GM10266 (cell line): ENCODE measurements around the gene TRPM3.

ENCODE experiments used
- DNase-seq: peaks from one replicate; pipeline ENCODE4 v3.0.0; 2012; ENCODE audit errors: extremely low spot score
- TF ChIP-seq, protein P1 (sequence below): IDR thresholded peaks from 2 replicates; pipeline ENCODE4 v1.5.1; 2012; ENCODE audit warnings: mild to moderate bottlenecking, low read depth; ENCODE audit not compliant: control insufficient read depth, insufficient read depth; ENCODE audit errors: missing control alignments

TRPM3 gene

DNA sequence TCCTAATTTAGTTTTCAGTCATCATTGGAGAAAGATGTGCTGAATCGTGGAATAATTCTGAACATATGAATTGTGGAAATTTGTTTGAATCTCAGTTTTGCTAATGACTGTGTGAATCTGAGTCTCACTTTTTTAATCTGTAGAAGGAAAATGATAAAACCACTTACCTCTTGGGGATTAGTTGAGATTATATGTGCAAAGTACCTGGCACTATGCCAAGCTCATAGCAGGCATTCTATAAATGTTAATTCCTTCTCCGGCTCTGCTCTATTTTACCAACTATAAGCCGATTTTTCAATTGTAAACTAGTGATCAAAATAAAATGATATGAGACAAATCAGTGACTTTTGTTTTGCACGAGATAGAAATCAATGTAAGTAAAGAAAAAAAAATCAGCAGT is 290.8 kb downstream of the TRPM3 start:
- TF ChIP-seq, protein P1, sequence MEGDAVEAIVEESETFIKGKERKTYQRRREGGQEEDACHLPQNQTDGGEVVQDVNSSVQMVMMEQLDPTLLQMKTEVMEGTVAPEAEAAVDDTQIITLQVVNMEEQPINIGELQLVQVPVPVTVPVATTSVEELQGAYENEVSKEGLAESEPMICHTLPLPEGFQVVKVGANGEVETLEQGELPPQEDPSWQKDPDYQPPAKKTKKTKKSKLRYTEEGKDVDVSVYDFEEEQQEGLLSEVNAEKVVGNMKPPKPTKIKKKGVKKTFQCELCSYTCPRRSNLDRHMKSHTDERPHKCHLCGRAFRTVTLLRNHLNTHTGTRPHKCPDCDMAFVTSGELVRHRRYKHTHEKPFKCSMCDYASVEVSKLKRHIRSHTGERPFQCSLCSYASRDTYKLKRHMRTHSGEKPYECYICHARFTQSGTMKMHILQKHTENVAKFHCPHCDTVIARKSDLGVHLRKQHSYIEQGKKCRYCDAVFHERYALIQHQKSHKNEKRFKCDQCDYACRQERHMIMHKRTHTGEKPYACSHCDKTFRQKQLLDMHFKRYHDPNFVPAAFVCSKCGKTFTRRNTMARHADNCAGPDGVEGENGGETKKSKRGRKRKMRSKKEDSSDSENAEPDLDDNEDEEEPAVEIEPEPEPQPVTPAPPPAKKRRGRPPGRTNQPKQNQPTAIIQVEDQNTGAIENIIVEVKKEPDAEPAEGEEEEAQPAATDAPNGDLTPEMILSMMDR, result no peak
- no peak for DNase-seq

DNA sequence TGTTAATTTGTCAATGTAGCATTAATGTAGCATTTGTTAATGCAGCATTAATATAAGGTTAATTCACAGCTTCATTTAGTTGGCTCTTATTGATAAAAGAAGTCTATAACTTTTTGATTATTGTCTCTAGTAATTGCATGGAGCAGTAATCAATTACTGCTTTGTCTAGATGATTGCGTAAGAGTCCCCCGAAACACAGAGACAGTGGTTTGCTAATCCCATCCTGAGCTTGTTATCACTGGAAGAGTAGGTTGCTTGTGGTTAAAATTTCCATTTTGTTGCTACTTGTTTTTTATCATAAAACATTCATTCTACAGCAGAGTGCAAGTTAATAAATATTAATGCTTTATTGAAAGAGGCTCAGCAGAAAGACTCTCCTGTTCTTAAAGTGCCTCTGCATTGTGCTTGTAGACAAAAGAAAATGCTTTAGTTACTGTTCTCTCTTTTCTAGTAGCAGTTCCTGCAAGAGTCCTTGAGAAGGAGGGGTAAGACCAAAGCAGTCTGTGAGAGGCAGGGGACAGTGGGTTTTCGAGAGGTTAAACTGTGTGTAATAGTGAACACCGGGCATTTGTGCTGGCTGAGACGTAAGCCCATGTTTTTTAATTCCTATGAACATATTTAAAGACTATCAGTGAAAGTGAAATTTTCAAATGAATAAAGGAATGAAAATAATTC is 291.7 kb downstream of the TRPM3 start:
- TF ChIP-seq, protein P1, result no peak
- no peak for DNase-seq

DNA sequence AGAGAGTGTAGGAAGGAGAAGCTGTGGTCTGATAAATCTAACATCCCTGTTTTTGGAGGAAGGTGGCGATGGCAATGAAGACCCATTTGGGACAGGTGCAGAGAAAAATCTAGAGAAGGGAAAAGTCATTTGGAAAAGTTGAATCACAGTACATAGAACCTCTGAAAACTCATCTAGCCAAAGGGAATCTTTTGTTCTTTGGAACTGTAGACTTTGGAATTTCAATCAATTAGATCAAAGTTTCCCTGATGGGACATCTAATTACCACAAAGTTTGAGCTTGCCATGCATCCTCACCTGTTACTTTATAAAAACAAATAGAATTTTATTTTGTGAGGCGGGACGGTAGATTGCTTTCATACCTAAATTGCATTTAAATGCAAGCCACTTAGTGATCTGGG is 294.9 kb downstream of the TRPM3 start:
- no peak for DNase-seq
- TF ChIP-seq, protein P1, result no peak

DNA sequence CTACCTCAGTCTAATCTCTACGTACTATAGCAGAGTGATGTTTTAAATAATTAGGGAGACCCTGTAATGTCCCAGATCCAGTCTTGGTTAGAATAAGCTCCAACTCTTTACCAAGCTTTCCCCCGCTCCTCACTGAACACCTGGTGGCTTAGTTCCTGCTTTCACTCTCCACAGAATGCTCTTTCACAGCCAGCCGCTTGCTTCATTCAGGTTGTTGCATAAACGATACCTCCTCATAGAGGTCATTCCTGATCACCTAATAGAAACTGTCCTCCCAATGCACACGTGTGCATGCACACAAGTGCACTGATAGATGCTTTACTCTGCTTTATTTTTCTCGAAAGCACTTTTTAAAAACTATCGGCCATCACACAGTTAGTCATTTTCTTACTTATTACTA is 298.1 kb downstream of the TRPM3 start:
- no peak for DNase-seq
- TF ChIP-seq, protein P1, result no peak

DNA sequence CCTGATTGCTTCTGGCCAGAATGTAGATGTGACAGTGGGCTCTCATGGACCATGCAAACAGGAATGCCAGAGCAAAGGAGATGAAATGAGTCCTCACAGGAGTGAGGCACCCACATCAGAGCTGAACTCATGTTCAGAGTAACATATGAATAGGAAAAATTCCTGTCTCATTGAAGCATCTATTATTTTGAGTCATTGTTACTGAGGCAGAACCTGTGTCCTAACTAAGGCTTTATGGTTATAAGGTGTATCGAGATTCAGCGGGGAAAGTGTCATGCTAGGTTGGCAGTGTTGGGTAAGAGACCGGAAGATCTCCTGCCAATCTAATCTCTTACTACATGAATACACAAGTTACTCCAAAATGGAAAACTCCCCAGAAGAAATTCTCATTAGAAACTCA is 304.1 kb downstream of the TRPM3 start:
- no peak for DNase-seq
- TF ChIP-seq, protein P1, result no peak

DNA sequence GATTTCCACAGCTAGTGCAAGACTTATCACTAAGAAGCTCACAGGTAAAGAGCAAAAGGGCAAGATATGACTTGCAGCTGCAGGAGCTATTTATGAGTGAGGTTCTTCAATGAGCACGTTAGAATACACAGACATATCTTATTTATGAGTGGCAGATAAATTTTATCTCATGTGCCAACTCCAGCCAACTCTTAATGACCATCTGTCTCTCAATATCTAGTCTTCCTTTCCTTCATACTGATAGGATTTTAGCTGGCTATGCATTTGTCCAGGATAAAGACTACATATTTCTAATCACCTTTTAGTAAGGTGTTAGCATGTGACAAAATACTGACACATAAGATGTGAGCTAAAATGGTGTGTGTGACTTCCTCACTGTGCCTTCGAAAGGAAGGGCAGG is 304.5 kb downstream of the TRPM3 start:
- no peak for DNase-seq
- TF ChIP-seq, protein P1, result no peak

DNA sequence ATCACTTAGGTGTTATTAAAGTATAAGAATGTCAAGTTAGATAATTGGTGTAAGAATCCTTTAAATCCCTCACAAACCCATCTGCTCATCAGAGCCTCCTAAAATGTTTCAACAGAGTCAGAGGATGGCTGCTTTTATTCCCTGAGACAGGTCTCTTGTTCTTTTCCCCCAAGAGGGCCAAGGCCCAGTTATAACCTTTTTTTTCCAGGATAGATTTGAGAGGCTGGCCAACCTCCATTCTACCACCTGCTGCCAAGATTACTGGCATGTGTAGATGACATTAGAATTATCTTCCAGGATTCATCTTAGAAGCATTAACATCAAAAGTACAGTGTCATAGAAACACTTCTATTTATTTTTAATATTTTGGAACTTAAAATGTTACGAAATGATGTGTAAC is 305.1 kb downstream of the TRPM3 start:
- TF ChIP-seq, protein P1, result no peak
- no peak for DNase-seq
